Gastrocnemius medialis (tissue), 4 donors: Measurements from ENCODE around the gene PCLO. TPM values are rescaled to one million over a fixed set of nuclear protein-coding genes. Genes with fewer than 3 reads are reported as not detected.

Experiments
- ATAC-seq, 2 donors: fragments of 150-250 bp; one replicate each; pipeline ENCODE4 v1.9.1; 2016
- DNase-seq, 2 donors: peaks; one replicate each; pipeline ENCODE4 v3.0.0-alpha.2; 2019
- H3K27ac ChIP-seq, 4 donors: fragments of 200-600 bp; sonication (generic); 1 replicate in 1 of 4; 2 replicates in 3 of 4; pipeline ENCODE4 v1.5.1; 2016 to 2018; ENCODE audit warnings: mild to moderate bottlenecking in 2 of 4, moderate library complexity in 1 of 4
- H3K27me3 ChIP-seq, 3 donors: fragments of 200-600 bp; sonication (generic) in 2 of 3; 1 replicate in 1 of 3; 2 replicates in 2 of 3; pipeline versions ENCODE4 v1.5.1 to v1.6.0; 2016 to 2019; ENCODE audit warnings: mild to moderate bottlenecking in 1 of 3, moderate library complexity in 1 of 3
- H3K36me3 ChIP-seq, 2 donors: fragments of 200-600 bp; sonication (generic) in 1 of 2; one replicate each; pipeline ENCODE4 v1.5.1; 2017 to 2018
- H3K4me1 ChIP-seq, 2 donors: fragments of 200-600 bp; sonication (generic) in 1 of 2; one replicate each; pipeline ENCODE4 v1.5.1; 2016 to 2017; ENCODE audit warnings: mild to moderate bottlenecking in 2 of 2
- H3K4me3 ChIP-seq, 4 donors: fragments of 200-600 bp; sonication (generic) in 3 of 4; 1 replicate in 1 of 4; 2 replicates in 3 of 4; pipeline ENCODE4 v1.5.1; 2016 to 2019; ENCODE audit warnings: mild to moderate bottlenecking in 2 of 4
- H3K9me3 ChIP-seq, 3 donors: fragments of 200-600 bp; sonication (generic) in 2 of 3; 1 replicate in 1 of 3; 2 replicates in 2 of 3; pipeline ENCODE4 v1.5.1; 2016 to 2019
- POLR2A ChIP-seq, 2 donors: fragments of 450-650 bp; IDR thresholded peaks; one replicate each; pipeline ENCODE4 v1.6.1; 2017; ENCODE audit warnings: antibody characterized with exemption in 2 of 2, mild to moderate bottlenecking in 2 of 2, moderate library complexity in 2 of 2
- in situ Hi-C, 4 donors: fragments of 200-750 bp; cut with MboI; loops; one replicate each; pipeline versions ENCODE4 v1.15.0 to v1.8.0; 2017; ENCODE audit warnings: low sequenced_read_pairs in 4 of 4
- intact Hi-C: fragments of 100-400 bp; cut with DNase I; formaldehyde crosslinking; loops from one replicate; pipeline ENCODE4 v1.15.1; 2023; ENCODE audit warnings: low total_unique reads
- total RNA-seq, 4 donors: library from RNA; depleted of rRNA; stranded (reverse); fragments of >200 nt; gene quantifications; one replicate each; pipeline versions ENCODE4 v1.1.0 to v1.2.3, GENCODE V29; 2016
- TF ChIP-seq, protein P1 (sequence below), 5 experiments: fragments of 450-650 bp in 3 of 5; fragments of 200-600 bp in 2 of 5; sonication (generic) in 2 of 5; IDR thresholded peaks in 4 of 5; conservative IDR thresholded peaks in 1 of 5; 1 replicate in 4 of 5; 2 replicates in 1 of 5; pipeline ENCODE4 v1.5.1; 2016 to 2019; ENCODE audit warnings: antibody characterized with exemption in 5 of 5, mild to moderate bottlenecking in 3 of 5, moderate library complexity in 3 of 5

The PCLO gene
- total RNA-seq, 4 donors from 2014 or later = 0.05 to 0.29 TPM; not detected in 2

GRCh38 chr7:82838314-82838713 is 324.4 kb downstream of the PCLO start:
- no peaks in the 10 kb centered on the region for H3K36me3 ChIP-seq
- ATAC-seq (no peak), DNase-seq (no peak)
- H3K27ac ChIP-seq = no peak overlapping the region
- H3K4me3 ChIP-seq = no peak overlapping the region
- H3K9me3 ChIP-seq = peaks cover 0 to 8% (median 0%) of the 10 kb centered on the region in 3 donors
- in situ Hi-C loops (no loop called here), intact Hi-C loops (no loop called here)
- no peak for TF ChIP-seq POLR2A (IDR thresholded peaks at IDR 0.05)
- no peaks in the 10 kb centered on the region for H3K4me1 ChIP-seq
- H3K27me3 ChIP-seq = no peaks in the 10 kb centered on the region

DNA sequence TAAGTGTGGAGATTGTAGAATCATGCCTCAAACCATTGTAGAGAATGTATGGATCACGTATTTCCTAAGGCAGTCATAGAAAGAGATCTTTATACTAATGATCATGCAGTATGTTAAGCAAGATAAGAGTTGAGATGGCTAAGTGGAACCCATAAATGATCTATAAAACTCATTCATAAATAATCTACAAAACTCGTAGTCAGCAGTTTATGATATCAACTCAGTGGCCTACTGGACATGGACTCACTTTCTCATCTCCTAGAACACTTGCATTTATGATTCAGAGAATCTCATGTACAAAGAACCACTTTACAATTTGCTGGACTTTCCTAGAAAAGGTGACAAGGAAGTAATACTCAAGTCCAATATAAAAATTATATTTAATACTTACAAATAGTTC is 339.6 kb downstream of the PCLO start:
- in situ Hi-C loops = no loop called here

DNA sequence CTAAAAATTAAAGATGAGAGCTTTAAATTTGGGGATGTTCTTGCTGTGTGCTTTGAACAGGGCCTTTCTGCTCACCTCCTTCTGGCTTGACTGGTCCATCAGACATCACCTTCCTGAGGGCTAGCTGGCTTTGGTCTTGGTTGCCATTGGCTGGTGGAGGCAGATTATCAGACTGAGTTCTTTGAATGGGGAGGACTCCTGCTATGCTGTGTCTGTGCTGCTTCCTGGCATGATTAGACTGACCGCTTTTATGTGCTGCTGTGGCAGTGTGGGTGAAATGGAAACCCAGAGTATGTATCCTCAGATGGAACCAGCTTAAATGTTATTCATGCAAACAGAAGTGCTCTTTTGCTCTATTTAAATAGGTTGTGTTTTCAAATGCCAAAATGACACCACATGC is 341.6 kb downstream of the PCLO start:
- Histone ChIP-seq H3K9me3 (no peaks in the 10 kb centered on the region), H3K4me3 (no peak overlapping the region), H3K36me3 (no peaks in the 10 kb centered on the region), H3K4me1 (no peaks in the 10 kb centered on the region), H3K27me3 (no peaks in the 10 kb centered on the region), H3K27ac (no peak overlapping the region)
- DNase-seq (no peak), ATAC-seq (no peak)
- in situ Hi-C loops (no loop called here), intact Hi-C loops (no loop called here)
- no peak for TF ChIP-seq POLR2A (IDR thresholded peaks at IDR 0.05)
- TF ChIP-seq, protein P1, sequence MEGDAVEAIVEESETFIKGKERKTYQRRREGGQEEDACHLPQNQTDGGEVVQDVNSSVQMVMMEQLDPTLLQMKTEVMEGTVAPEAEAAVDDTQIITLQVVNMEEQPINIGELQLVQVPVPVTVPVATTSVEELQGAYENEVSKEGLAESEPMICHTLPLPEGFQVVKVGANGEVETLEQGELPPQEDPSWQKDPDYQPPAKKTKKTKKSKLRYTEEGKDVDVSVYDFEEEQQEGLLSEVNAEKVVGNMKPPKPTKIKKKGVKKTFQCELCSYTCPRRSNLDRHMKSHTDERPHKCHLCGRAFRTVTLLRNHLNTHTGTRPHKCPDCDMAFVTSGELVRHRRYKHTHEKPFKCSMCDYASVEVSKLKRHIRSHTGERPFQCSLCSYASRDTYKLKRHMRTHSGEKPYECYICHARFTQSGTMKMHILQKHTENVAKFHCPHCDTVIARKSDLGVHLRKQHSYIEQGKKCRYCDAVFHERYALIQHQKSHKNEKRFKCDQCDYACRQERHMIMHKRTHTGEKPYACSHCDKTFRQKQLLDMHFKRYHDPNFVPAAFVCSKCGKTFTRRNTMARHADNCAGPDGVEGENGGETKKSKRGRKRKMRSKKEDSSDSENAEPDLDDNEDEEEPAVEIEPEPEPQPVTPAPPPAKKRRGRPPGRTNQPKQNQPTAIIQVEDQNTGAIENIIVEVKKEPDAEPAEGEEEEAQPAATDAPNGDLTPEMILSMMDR (IDR thresholded peaks at IDR 0.05 in 4 of 5, conservative IDR thresholded peaks at IDR 0.05 in 1 of 5) = no peak

More for the DNA sequence above, 339.6 kb downstream of the PCLO start:
- Histone ChIP-seq H3K27me3 (no peaks in the 10 kb centered on the region), H3K27ac (no peak overlapping the region), H3K4me3 (no peak overlapping the region), H3K36me3 (no peaks in the 10 kb centered on the region), H3K4me1 (no peaks in the 10 kb centered on the region), H3K9me3 (no peaks in the 10 kb centered on the region)
- TF ChIP-seq POLR2A (IDR thresholded peaks at IDR 0.05) = no peak
- TF ChIP-seq, protein P1 (IDR thresholded peaks at IDR 0.05 in 4 of 5, conservative IDR thresholded peaks at IDR 0.05 in 1 of 5) = no peak
- intact Hi-C loops = no loop called here
- no peak for DNase-seq
- ATAC-seq = no peak

DNA sequence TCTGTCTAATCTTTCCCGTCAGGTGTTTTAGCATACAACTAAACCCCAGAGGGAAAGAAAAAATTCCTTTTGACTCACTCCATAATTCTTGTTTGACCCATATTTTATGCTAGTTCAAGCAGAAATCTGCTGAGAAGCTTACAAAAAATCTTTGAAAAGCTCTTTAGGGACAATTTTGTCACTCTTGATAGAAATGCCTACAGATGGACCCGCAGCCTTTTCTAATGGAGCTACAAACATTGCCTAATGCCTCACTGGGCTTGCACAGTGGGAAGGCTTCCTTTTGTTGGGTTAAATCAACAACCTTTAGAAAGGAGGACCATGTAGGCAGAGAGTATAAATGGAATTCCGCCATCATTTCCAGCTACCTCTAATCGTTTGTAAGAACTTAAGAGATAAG is 344.5 kb downstream of the PCLO start:
- ATAC-seq (no peak), DNase-seq (no peak)
- TF ChIP-seq, protein P1 (IDR thresholded peaks at IDR 0.05 in 4 of 5, conservative IDR thresholded peaks at IDR 0.05 in 1 of 5) = no peak
- TF ChIP-seq POLR2A (IDR thresholded peaks at IDR 0.05) = no peak
- Histone ChIP-seq H3K36me3 (no peaks in the 10 kb centered on the region), H3K4me3 (no peak overlapping the region), H3K9me3 (no peaks in the 10 kb centered on the region), H3K4me1 (no peaks in the 10 kb centered on the region), H3K27me3 (no peaks in the 10 kb centered on the region), H3K27ac (no peak overlapping the region)
- in situ Hi-C loops = no loop called here
- intact Hi-C loops = no loop called here

DNA sequence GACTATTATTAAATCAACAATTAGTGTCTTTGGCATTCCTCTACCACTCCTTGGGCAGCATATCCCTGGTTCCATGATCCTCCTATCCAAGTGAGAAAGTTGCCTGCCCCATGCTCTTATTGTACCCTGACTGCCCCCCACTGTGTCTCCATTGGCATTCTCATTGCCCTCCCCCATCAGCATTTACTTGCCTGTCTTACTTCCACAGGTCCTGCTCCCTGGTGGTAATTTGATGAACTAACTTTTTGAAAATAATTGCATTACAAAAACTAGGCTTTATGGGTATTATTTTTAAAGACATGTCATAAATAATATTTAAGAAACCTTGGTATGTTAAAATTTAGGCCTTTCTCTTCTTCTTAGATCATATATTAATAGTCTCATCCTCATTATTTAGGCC is 346.4 kb downstream of the PCLO start:
- Histone ChIP-seq H3K36me3 (no peaks in the 10 kb centered on the region), H3K27ac (no peak overlapping the region), H3K27me3 (no peaks in the 10 kb centered on the region), H3K4me3 (no peak overlapping the region), H3K9me3 (no peaks in the 10 kb centered on the region), H3K4me1 (no peaks in the 10 kb centered on the region)
- DNase-seq (no peak), ATAC-seq (no peak)
- in situ Hi-C loops = no loop called here
- TF ChIP-seq, protein P1 (IDR thresholded peaks at IDR 0.05 in 4 of 5, conservative IDR thresholded peaks at IDR 0.05 in 1 of 5) = no peak
- no peak for TF ChIP-seq POLR2A (IDR thresholded peaks at IDR 0.05)
- intact Hi-C loops = no loop called here
